ENCODE measurements around the gene COG5. TPM values are rescaled to one million over a fixed set of nuclear protein-coding genes. Genes with fewer than 3 reads are reported as not detected.
A peak's percentile ranks its signal among the peaks of the same experiment; 100 is the strongest.

Gene COG5
- total and polyA plus RNA-seq, 9 of the 15 experiments (the other 6 are each of a cell fraction or from before 2014, with no cell fraction given), result 15.3 to 75.1 (median 56.4) TPM

DNA sequence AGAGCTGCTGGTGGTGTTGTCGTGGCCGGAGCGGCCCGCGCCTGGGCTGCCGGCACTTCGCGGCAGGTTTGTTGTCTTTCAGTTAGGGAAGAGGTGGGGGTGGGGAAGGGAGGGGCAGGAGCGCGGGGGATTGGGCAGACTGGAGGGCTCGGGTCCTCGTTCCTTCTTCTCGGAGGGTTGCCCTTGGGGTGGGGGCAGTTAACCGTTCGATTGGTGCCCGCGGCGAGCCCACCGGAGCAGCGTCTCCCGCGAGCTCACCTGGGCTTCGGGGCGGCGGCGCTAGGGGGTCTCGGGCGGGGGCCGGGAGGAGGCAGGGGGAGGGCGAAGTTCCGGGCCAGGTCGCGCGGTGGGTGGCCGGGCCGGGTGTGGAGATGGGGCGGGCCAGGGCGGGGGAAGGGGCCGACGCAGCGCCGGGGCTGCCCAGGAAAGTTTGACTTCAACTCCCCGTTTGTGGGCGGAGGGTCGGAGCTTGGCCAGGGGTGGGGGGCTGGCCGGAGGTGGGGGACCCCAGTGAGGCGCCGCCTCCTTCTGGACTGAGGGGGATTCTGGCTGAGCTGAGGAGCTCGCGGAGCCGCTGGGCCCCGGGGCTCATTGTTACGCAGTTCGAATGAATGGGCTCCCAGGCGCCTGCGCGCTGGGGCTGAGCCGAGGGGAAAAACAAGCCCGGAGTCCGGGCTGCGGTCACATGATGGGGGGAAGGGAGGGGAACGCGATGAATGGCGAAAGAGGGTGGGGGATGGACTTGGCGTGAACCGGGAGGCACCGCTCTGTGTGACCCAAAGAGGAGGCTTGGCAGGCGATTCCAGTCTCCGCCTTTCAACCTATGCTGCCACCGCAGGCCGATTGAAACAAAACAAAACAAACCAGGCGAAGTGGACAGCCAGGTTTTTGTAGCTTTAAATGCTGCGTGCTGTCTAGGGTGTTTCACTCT is 394.3 kb downstream of the COG5 start (continued):
- TF ChIP-seq, protein P1, sequence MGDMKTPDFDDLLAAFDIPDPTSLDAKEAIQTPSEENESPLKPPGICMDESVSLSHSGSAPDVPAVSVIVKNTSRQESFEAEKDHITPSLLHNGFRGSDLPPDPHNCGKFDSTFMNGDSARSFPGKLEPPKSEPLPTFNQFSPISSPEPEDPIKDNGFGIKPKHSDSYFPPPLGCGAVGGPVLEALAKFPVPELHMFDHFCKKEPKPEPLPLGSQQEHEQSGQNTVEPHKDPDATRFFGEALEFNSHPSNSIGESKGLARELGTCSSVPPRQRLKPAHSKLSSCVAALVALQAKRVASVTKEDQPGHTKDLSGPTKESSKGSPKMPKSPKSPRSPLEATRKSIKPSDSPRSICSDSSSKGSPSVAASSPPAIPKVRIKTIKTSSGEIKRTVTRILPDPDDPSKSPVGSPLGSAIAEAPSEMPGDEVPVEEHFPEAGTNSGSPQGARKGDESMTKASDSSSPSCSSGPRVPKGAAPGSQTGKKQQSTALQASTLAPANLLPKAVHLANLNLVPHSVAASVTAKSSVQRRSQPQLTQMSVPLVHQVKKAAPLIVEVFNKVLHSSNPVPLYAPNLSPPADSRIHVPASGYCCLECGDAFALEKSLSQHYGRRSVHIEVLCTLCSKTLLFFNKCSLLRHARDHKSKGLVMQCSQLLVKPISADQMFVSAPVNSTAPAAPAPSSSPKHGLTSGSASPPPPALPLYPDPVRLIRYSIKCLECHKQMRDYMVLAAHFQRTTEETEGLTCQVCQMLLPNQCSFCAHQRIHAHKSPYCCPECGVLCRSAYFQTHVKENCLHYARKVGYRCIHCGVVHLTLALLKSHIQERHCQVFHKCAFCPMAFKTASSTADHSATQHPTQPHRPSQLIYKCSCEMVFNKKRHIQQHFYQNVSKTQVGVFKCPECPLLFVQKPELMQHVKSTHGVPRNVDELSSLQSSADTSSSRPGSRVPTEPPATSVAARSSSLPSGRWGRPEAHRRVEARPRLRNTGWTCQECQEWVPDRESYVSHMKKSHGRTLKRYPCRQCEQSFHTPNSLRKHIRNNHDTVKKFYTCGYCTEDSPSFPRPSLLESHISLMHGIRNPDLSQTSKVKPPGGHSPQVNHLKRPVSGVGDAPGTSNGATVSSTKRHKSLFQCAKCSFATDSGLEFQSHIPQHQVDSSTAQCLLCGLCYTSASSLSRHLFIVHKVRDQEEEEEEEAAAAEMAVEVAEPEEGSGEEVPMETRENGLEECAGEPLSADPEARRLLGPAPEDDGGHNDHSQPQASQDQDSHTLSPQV (IDR thresholded peaks at IDR 0.05), result no peak; the same call in 1 of the 2 replicates
- no peak for TF ChIP-seq ZNF561 (CRISPR knock-in tag; conservative IDR thresholded peaks at IDR 0.05)
- TF ChIP-seq NFRKB (IDR thresholded peaks at IDR 0.05; ENCODE audit: low read depth), result peak; percentile 96; the same call in 1 of the 2 replicates
- TF ChIP-seq MEF2A (IDR thresholded peaks at IDR 0.05; ENCODE audit: control insufficient read depth, low read depth, low read length), result 0 out of 2 replicates have a peak, but pooled peaks have one; percentile 9
- no peak for TF ChIP-seq TCFL5 (CRISPR knock-in tag; conservative IDR thresholded peaks at IDR 0.05)
- no peak for TF ChIP-seq ELF2 (CRISPR knock-in tag; IDR thresholded peaks at IDR 0.05)
- no peak for TF ChIP-seq PBX2 (CRISPR knock-in tag; IDR thresholded peaks at IDR 0.05; ENCODE audit: low read depth)
- no peak for TF ChIP-seq PBX2 (tag; conservative IDR thresholded peaks at IDR 0.05; ENCODE audit: low read depth)
- no peak for TF ChIP-seq ZNF778 (CRISPR knock-in tag; IDR thresholded peaks at IDR 0.05)
- 0 out of 2 replicates have a peak, but pooled peaks have one; percentile 47 for TF ChIP-seq DMBX1 (CRISPR knock-in tag; IDR thresholded peaks at IDR 0.05; ENCODE audit: borderline replicate concordance)
- TF ChIP-seq KAT2B (IDR thresholded peaks at IDR 0.05; ENCODE audit: low read depth, low read length), result no peak
- TF ChIP-seq, protein P2, sequence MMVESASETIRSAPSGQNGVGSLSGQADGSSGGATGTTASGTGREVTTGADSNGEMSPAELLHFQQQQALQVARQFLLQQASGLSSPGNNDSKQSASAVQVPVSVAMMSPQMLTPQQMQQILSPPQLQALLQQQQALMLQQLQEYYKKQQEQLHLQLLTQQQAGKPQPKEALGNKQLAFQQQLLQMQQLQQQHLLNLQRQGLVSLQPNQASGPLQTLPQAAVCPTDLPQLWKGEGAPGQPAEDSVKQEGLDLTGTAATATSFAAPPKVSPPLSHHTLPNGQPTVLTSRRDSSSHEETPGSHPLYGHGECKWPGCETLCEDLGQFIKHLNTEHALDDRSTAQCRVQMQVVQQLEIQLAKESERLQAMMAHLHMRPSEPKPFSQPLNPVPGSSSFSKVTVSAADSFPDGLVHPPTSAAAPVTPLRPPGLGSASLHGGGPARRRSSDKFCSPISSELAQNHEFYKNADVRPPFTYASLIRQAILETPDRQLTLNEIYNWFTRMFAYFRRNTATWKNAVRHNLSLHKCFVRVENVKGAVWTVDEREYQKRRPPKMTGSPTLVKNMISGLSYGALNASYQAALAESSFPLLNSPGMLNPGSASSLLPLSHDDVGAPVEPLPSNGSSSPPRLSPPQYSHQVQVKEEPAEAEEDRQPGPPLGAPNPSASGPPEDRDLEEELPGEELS (CRISPR knock-in tag; IDR thresholded peaks at IDR 0.05; ENCODE audit: borderline replicate concordance), result no peak; the same call in 1 of the 2 replicates
- no peak for TF ChIP-seq SFPQ (IDR thresholded peaks at IDR 0.05; ENCODE audit: low read depth, low read length)
- TF ChIP-seq CXXC5 (CRISPR knock-in tag; IDR thresholded peaks at IDR 0.05), result peak; percentile 97
- TF ChIP-seq KLF16 (IDR thresholded peaks at IDR 0.05), result peak; percentile 58; the same call in 1 of the 2 replicates
